Measurements from ENCODE around the gene SKOR1. TPM values are rescaled to one million over a fixed set of nuclear protein-coding genes. Genes with fewer than 3 reads are reported as not detected.

SKOR1 gene
- total RNA-seq, 2 experiments from 2014 or later, result 1.0 to 1.5 TPM

GRCh38 chr15:67794832-67795574, 30.3 kb upstream of the SKOR1 start:
- no peak overlapping the region for H3K27ac ChIP-seq (ENCODE audit: low read depth, low read length, poor library complexity, severe bottlenecking)
- TF ChIP-seq EZH2phosphoT487 (IDR thresholded peaks at IDR 0.05; ENCODE audit: borderline replicate concordance, low read depth, low read length) (no peak), CTCF (conservative IDR thresholded peaks at IDR 0.05; ENCODE audit: low read length) (no peak)
- no peak overlapping the region for H3K4me2 ChIP-seq (ENCODE audit: low read length)
- H2AFZ ChIP-seq (ENCODE audit: low read length), result no peak overlapping the region
- BruUV-seq (replicated peaks), result no TSS peak
- peaks cover 14% of the 10 kb centered on the region for H3K9me3 ChIP-seq (ENCODE audit: low read length)
- no peak overlapping the region for H3K4me3 ChIP-seq (ENCODE audit: low read depth, low read length, poor library complexity, severe bottlenecking)
- no peaks in the 10 kb centered on the region for H3K79me2 ChIP-seq (ENCODE audit: insufficient read depth, low read depth, low read length)
- peaks cover 45% of the 10 kb centered on the region for H3K4me1 ChIP-seq (ENCODE audit: insufficient read depth, low read length, poor library complexity, severe bottlenecking)
- DNase-seq (ENCODE audit: low spot score), result no peak
- POLR2A ChIA-PET, result interaction anchor here (2.0 kb wide), 1 partner anchor 9 kb away, joined by 8 read pairs; no protein-coding TSS in a partner anchor
- H3K36me3 ChIP-seq (ENCODE audit: insufficient read depth, low read length), result peaks cover 11% of the 10 kb centered on the region
- intact Hi-C loops (cut with micrococcal nuclease; ENCODE audit: unreplicated experiment), result no loop called here
- no peaks in the 10 kb centered on the region for H3K9me2 ChIP-seq (ENCODE audit: insufficient read depth, low read length)
- CTCF ChIA-PET (ENCODE audit: unreplicated experiment), result no interaction called here
- H4K20me1 ChIP-seq (ENCODE audit: insufficient read depth, low read length), result no peaks in the 10 kb centered on the region

- intact Hi-C loops (cut with micrococcal nuclease; ENCODE audit: unreplicated experiment), result no loop called here
- Histone ChIP-seq H2AFZ (ENCODE audit: low read length) (0 out of 2 replicates have a peak overlapping the region, but pooled peaks have one; percentile 34), H3K79me2 (ENCODE audit: insufficient read depth, low read depth, low read length) (no peaks in the 10 kb centered on the region), H3K36me3 (ENCODE audit: insufficient read depth, low read length) (peaks cover 11% of the 10 kb centered on the region), H3K27ac (ENCODE audit: low read depth, low read length, poor library complexity, severe bottlenecking) (peak overlapping the region; percentile 45), H3K4me1 (ENCODE audit: insufficient read depth, low read length, poor library complexity, severe bottlenecking) (peaks cover 37% of the 10 kb centered on the region), H3K9me3 (ENCODE audit: low read length) (peaks cover 14% of the 10 kb centered on the region), H4K20me1 (ENCODE audit: insufficient read depth, low read length) (no peaks in the 10 kb centered on the region), H3K4me2 (ENCODE audit: low read length) (peak overlapping the region; percentile 30), H3K9me2 (ENCODE audit: insufficient read depth, low read length) (no peaks in the 10 kb centered on the region), H3K4me3 (ENCODE audit: low read depth, low read length, poor library complexity, severe bottlenecking) (no peak overlapping the region)
- no TSS peak for BruUV-seq (replicated peaks)
- DNase-seq (ENCODE audit: low spot score), result peak; percentile 46
- ChIA-PET CTCF (ENCODE audit: unreplicated experiment) (interaction anchor here (1.0 kb wide), 1 partner anchor 12 kb away, joined by 3 read pairs; no protein-coding TSS in a partner anchor), POLR2A (interaction anchor here (1.0 to 2.0 kb wide), 2 partner anchors 11 kb away, joined by 3 to 8 read pairs; no protein-coding TSS in a partner anchor)
- no peak for TF ChIP-seq EZH2phosphoT487 (IDR thresholded peaks at IDR 0.05; ENCODE audit: borderline replicate concordance, low read depth, low read length)
- TF ChIP-seq CTCF (conservative IDR thresholded peaks at IDR 0.05; ENCODE audit: low read length), result no peak
Observed at GRCh38 chr15:67796196-67797127, 28.8 kb upstream of the SKOR1 start.

Data from OCI-LY7 (cell line).